ENCODE results near the gene GDAP2. TPM values are rescaled to one million over a fixed set of nuclear protein-coding genes. Genes with fewer than 3 reads are reported as not detected.
A peak's percentile ranks its signal among the peaks of the same experiment; 100 is the strongest.

The GDAP2 gene
- total RNA-seq, 1 experiment from 2014 or later: 38.1 TPM

DNA sequence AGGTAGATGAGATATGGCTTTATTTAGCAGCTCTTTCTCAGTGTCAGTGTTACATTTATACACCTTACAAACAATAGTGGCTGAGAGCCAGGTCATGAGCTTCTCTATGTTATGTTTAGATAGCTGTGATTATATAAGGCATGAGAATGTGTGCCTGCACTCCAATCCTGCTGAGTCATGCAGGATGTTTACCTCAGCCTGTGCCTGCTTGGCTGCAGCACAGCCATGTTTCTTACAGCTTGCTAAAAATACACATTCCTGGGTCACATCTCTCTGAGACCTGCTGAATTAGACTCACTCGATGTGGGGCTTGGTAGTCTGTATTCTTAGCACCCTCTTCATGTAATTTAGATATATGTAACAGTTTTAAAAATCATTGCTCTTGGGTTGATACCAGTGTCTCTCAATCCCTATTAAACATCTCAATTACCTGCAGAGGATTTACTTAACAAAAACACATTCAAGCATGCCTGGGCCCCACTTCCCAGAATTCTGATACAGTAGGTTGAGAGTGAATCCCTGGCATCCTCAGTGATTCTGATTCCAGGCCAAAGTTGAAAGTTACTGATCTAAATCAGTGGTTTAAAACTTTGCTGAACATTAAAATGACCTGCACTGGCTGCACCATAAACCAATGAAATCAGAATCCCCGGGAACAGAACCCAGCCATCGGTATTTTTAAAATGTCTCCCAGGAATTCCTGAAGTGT, 107.5 kb downstream of the GDAP2 start:
- no peak overlapping the region for H3K4me3 ChIP-seq
- no peaks in the 10 kb centered on the region for H3K36me3 ChIP-seq (ENCODE audit: low read depth)
- H3K27me3 ChIP-seq (ENCODE audit: insufficient read depth, low read depth): no peaks in the 10 kb centered on the region
- H3K9me3 ChIP-seq (ENCODE audit: insufficient read depth, low read depth): peaks cover 3% of the 10 kb centered on the region; the same call in 1 of the 2 replicates
- CTCF ChIA-PET: no interaction called here
- no peaks in the 10 kb centered on the region for H4K20me1 ChIP-seq (ENCODE audit: insufficient read depth)
- no TSS peak for BruUV-seq (replicated peaks)
- TF ChIP-seq, protein P1, sequence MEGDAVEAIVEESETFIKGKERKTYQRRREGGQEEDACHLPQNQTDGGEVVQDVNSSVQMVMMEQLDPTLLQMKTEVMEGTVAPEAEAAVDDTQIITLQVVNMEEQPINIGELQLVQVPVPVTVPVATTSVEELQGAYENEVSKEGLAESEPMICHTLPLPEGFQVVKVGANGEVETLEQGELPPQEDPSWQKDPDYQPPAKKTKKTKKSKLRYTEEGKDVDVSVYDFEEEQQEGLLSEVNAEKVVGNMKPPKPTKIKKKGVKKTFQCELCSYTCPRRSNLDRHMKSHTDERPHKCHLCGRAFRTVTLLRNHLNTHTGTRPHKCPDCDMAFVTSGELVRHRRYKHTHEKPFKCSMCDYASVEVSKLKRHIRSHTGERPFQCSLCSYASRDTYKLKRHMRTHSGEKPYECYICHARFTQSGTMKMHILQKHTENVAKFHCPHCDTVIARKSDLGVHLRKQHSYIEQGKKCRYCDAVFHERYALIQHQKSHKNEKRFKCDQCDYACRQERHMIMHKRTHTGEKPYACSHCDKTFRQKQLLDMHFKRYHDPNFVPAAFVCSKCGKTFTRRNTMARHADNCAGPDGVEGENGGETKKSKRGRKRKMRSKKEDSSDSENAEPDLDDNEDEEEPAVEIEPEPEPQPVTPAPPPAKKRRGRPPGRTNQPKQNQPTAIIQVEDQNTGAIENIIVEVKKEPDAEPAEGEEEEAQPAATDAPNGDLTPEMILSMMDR (conservative IDR thresholded peaks at IDR 0.05): no peak
- no peak for TF ChIP-seq EZH2 (IDR thresholded peaks at IDR 0.05; ENCODE audit: low read depth)
- peaks cover 46% of the 10 kb centered on the region for H3K4me1 ChIP-seq (replicated peaks; ENCODE audit: insufficient read depth)
- H3K4me2 ChIP-seq: peak overlapping the region; percentile 25
- POLR2A ChIA-PET (ENCODE audit: unreplicated experiment): no interaction called here
- intact Hi-C loops (cut with micrococcal nuclease; ENCODE audit: unreplicated experiment): loop anchor here (10.0 kb wide), 1 partner anchor 217 kb away; the partner anchor contains the start of gene TENT5C
- peaks cover 19% of the 10 kb centered on the region for H3F3A ChIP-seq (ENCODE audit: insufficient read depth, low read depth)
- no peaks in the 10 kb centered on the region for H3K9me2 ChIP-seq (ENCODE audit: insufficient read depth)
- DNase-seq: peak; percentile 62 to 93
- peak overlapping the region; percentile 50 for H3K27ac ChIP-seq
- no peaks in the 10 kb centered on the region for H3K79me2 ChIP-seq (ENCODE audit: low read depth)
- H2AFZ ChIP-seq: peak overlapping the region; percentile 13; the same call in 1 of the 2 replicates

DNA sequence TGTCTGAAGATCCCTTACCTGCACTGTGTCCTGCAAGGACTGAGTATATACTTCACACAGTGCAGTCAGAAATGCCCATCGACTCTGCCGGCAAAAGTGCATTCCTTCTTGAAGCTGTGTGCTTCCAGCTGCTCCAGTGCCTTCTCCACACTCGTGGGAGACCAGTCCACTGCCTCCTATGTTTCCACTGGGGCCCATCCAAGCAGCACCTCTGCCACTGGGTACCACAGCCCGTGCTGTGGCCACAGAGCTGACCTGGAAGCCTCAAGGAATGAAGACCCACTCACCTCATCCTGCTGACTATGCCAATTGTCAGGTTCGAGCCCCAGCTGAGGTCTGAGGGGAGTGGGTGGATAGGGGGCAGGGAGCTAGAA, 108.1 kb downstream of the GDAP2 start:
- DNase-seq: no peak
- Histone ChIP-seq H3K79me2 (ENCODE audit: low read depth) (no peaks in the 10 kb centered on the region), H3K27ac (peak overlapping the region; percentile 50), H4K20me1 (ENCODE audit: insufficient read depth) (no peaks in the 10 kb centered on the region), H3F3A (ENCODE audit: insufficient read depth, low read depth) (peaks cover 14% of the 10 kb centered on the region; the same call in 1 of the 2 replicates), H3K36me3 (ENCODE audit: low read depth) (no peaks in the 10 kb centered on the region), H2AFZ (no peak overlapping the region), H3K9me2 (ENCODE audit: insufficient read depth) (no peaks in the 10 kb centered on the region), H3K4me3 (no peak overlapping the region), H3K4me1 (replicated peaks; ENCODE audit: insufficient read depth) (peaks cover 40% of the 10 kb centered on the region), H3K4me2 (peak overlapping the region; percentile 25; the same call in 1 of the 2 replicates), H3K27me3 (ENCODE audit: insufficient read depth, low read depth) (no peaks in the 10 kb centered on the region), H3K9me3 (ENCODE audit: insufficient read depth, low read depth) (peaks cover 3% of the 10 kb centered on the region; the same call in 1 of the 2 replicates)
- TSS peak; percentile 64 for BruUV-seq (replicated peaks)
- CTCF ChIA-PET: no interaction called here
- intact Hi-C loops (cut with micrococcal nuclease; ENCODE audit: unreplicated experiment): loop anchor here (10.0 kb wide), 1 partner anchor 217 kb away; the partner anchor contains the start of gene TENT5C
- TF ChIP-seq, protein P1 (conservative IDR thresholded peaks at IDR 0.05): no peak
- no peak for TF ChIP-seq EZH2 (IDR thresholded peaks at IDR 0.05; ENCODE audit: low read depth)
- POLR2A ChIA-PET (ENCODE audit: unreplicated experiment): no interaction called here

DNA sequence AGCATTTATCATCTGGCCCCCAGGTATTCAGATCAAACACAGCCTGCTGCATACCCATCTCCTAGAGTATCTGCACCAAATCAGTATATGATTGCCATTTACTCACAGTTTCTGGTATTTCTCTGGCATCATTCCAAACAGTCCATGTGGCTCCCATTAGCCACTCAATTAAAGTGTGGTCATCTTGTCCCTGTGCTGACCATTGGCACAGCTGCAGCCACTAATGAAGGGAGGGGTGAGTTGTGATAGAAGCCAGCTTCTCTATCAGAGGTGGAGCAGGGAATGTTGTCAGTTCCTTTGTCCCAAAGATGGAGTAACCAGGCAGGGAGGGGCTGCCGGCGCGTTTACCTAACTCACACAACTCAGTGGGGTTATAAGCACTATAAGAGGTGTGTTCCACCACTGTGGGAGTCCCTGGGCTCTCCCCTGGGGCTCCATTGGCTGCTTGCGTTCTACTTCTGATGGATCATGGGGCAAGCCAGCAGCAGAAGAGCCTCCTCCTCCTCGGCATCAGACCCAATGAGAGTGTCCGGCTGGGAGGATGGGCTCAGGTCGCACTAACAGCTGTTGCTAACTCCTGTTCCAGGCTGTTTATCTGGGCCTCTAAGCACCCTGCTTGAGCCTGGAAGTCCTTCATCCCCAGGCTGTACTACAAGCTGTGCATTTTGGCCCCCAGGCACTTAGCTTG, 108.6 kb downstream of the GDAP2 start:
- intact Hi-C loops (cut with micrococcal nuclease; ENCODE audit: unreplicated experiment): loop anchor here (10.0 kb wide), 1 partner anchor 216 kb away; the partner anchor contains the start of gene TENT5C
- Histone ChIP-seq H3F3A (ENCODE audit: insufficient read depth, low read depth) (peaks cover 9% of the 10 kb centered on the region; the same call in 1 of the 2 replicates), H3K36me3 (ENCODE audit: low read depth) (no peaks in the 10 kb centered on the region), H3K27me3 (ENCODE audit: insufficient read depth, low read depth) (no peaks in the 10 kb centered on the region), H3K4me3 (no peak overlapping the region), H2AFZ (no peak overlapping the region), H4K20me1 (ENCODE audit: insufficient read depth) (no peaks in the 10 kb centered on the region), H3K4me2 (peak overlapping the region; percentile 25; the same call in 1 of the 2 replicates), H3K79me2 (ENCODE audit: low read depth) (no peaks in the 10 kb centered on the region), H3K9me2 (ENCODE audit: insufficient read depth) (no peaks in the 10 kb centered on the region), H3K4me1 (replicated peaks; ENCODE audit: insufficient read depth) (peaks cover 35% of the 10 kb centered on the region), H3K9me3 (ENCODE audit: insufficient read depth, low read depth) (peaks cover 3% of the 10 kb centered on the region; the same call in 1 of the 2 replicates), H3K27ac (no peak overlapping the region)
- BruUV-seq (replicated peaks): no TSS peak
- ChIA-PET CTCF (interaction anchor here (0.6 kb wide), 1 partner anchor 308 kb away, joined by 6 read pairs; no protein-coding TSS in a partner anchor), POLR2A (ENCODE audit: unreplicated experiment) (no interaction called here)
- no peak for DNase-seq
- TF ChIP-seq EZH2 (IDR thresholded peaks at IDR 0.05; ENCODE audit: low read depth): no peak
- TF ChIP-seq, protein P1 (conservative IDR thresholded peaks at IDR 0.05): no peak
